ENCODE data around the gene MYO1G. TPM values are rescaled to one million over a fixed set of nuclear protein-coding genes. Genes with fewer than 3 reads are reported as not detected.
A peak's percentile ranks its signal among the peaks of the same experiment; 100 is the strongest.

MYO1G gene
- total and polyA plus RNA-seq, 9 of the 15 experiments (the other 6 are each of a cell fraction or from before 2014, with no cell fraction given), result 0.03 to 0.62 (median 0.13) TPM; not detected in 1

DNA sequence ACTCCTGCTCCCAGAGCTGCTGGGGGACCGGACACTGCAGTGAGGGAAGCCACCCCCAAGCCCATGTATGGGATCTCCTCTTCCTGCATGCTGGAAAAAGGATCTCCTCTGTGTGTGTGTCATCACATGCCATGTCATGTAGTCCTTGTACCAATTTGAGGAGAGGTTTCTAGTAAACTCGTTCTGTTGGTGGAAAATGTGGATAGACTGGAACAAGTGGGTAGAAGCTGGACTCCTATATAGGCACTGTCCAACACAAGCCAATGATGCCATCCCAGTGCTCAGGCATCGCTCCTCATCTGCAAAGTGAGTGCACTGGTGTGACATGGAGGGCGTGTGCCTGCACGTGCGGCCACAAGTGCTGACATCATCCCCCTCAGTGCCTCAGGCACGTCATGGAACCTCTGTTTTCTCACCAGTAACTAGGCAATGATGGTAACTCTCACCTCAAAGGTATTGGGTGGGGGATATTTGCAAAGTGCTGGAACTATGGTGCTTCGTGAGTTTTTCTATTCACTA, 19.3 kb downstream of the MYO1G start (continued):
- TF ChIP-seq, protein P1, sequence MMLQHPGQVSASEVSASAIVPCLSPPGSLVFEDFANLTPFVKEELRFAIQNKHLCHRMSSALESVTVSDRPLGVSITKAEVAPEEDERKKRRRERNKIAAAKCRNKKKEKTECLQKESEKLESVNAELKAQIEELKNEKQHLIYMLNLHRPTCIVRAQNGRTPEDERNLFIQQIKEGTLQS (IDR thresholded peaks at IDR 0.05), result peak; percentile 94
- TF ChIP-seq, protein P1 (CRISPR knock-in tag; conservative IDR thresholded peaks at IDR 0.05), result peak; percentile 92
- TF ChIP-seq C11orf30 (IDR thresholded peaks at IDR 0.05; ENCODE audit: low read depth) (peak; percentile 20; the same call in 1 of the 2 replicates), ZNF699 (CRISPR knock-in tag; IDR thresholded peaks at IDR 0.05; ENCODE audit: insufficient replicate concordance) (no peak), ZNF134 (CRISPR knock-in tag; conservative IDR thresholded peaks at IDR 0.05) (no peak), PHF21A (IDR thresholded peaks at IDR 0.05; ENCODE audit: borderline replicate concordance, low read depth) (no peak), SNIP1 (IDR thresholded peaks at IDR 0.05; ENCODE audit: low read depth) (no peak), RBM15 (IDR thresholded peaks at IDR 0.05; ENCODE audit: insufficient read depth, low read length) (no peak), ZNF507 (tag; conservative IDR thresholded peaks at IDR 0.05) (no peak), U2AF1 (optimal IDR thresholded peaks at IDR 0.05; ENCODE audit: low read depth, low read length) (no peak), CBX3 (IDR thresholded peaks at IDR 0.05; ENCODE audit: borderline replicate concordance in 1 of 2, low read length in 2 of 2) (peak in 1 of 2 experiments; percentile 72; a peak in 1 of 3 replicates)
- TF ChIP-seq, protein P2, sequence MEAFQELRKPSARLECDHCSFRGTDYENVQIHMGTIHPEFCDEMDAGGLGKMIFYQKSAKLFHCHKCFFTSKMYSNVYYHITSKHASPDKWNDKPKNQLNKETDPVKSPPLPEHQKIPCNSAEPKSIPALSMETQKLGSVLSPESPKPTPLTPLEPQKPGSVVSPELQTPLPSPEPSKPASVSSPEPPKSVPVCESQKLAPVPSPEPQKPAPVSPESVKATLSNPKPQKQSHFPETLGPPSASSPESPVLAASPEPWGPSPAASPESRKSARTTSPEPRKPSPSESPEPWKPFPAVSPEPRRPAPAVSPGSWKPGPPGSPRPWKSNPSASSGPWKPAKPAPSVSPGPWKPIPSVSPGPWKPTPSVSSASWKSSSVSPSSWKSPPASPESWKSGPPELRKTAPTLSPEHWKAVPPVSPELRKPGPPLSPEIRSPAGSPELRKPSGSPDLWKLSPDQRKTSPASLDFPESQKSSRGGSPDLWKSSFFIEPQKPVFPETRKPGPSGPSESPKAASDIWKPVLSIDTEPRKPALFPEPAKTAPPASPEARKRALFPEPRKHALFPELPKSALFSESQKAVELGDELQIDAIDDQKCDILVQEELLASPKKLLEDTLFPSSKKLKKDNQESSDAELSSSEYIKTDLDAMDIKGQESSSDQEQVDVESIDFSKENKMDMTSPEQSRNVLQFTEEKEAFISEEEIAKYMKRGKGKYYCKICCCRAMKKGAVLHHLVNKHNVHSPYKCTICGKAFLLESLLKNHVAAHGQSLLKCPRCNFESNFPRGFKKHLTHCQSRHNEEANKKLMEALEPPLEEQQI (IDR thresholded peaks at IDR 0.05), result no peak
- TF ChIP-seq, protein P3, sequence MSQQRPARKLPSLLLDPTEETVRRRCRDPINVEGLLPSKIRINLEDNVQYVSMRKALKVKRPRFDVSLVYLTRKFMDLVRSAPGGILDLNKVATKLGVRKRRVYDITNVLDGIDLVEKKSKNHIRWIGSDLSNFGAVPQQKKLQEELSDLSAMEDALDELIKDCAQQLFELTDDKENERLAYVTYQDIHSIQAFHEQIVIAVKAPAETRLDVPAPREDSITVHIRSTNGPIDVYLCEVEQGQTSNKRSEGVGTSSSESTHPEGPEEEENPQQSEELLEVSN (IDR thresholded peaks at IDR 0.05; ENCODE audit: borderline replicate concordance in 1 of 2, extremely low read depth in 1 of 2, insufficient read depth in 1 of 2, insufficient read length in 1 of 2, low read depth in 1 of 2, low read length in 1 of 2, poor library complexity in 1 of 2, severe bottlenecking in 1 of 2), result peak; percentile 67 to 83
- TF ChIP-seq, protein P4, sequence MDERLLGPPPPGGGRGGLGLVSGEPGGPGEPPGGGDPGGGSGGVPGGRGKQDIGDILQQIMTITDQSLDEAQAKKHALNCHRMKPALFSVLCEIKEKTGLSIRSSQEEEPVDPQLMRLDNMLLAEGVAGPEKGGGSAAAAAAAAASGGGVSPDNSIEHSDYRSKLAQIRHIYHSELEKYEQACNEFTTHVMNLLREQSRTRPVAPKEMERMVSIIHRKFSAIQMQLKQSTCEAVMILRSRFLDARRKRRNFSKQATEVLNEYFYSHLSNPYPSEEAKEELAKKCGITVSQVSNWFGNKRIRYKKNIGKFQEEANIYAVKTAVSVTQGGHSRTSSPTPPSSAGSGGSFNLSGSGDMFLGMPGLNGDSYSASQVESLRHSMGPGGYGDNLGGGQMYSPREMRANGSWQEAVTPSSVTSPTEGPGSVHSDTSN (CRISPR knock-in tag; IDR thresholded peaks at IDR 0.05; ENCODE audit: low read depth), result no peak
- TF ChIP-seq, protein P4 (tag; conservative IDR thresholded peaks at IDR 0.05; ENCODE audit: low read depth), result no peak
- TF ChIP-seq, protein P5, sequence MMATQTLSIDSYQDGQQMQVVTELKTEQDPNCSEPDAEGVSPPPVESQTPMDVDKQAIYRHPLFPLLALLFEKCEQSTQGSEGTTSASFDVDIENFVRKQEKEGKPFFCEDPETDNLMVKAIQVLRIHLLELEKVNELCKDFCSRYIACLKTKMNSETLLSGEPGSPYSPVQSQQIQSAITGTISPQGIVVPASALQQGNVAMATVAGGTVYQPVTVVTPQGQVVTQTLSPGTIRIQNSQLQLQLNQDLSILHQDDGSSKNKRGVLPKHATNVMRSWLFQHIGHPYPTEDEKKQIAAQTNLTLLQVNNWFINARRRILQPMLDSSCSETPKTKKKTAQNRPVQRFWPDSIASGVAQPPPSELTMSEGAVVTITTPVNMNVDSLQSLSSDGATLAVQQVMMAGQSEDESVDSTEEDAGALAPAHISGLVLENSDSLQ (IDR thresholded peaks at IDR 0.05), result no peak
- TF ChIP-seq, protein P6, sequence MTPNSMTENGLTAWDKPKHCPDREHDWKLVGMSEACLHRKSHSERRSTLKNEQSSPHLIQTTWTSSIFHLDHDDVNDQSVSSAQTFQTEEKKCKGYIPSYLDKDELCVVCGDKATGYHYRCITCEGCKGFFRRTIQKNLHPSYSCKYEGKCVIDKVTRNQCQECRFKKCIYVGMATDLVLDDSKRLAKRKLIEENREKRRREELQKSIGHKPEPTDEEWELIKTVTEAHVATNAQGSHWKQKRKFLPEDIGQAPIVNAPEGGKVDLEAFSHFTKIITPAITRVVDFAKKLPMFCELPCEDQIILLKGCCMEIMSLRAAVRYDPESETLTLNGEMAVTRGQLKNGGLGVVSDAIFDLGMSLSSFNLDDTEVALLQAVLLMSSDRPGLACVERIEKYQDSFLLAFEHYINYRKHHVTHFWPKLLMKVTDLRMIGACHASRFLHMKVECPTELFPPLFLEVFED (CRISPR knock-in tag; conservative IDR thresholded peaks at IDR 0.05), result no peak
